ENCODE measurements around the gene ID1. TPM values are rescaled to one million over a fixed set of nuclear protein-coding genes. Genes with fewer than 3 reads are reported as not detected.

ID1 gene
- total and polyA plus RNA-seq, 2 of the 13 experiments (the other 11 are each of a cell fraction or from before 2014, with no cell fraction given): 320 to 419 TPM

GRCh38 chr20:31603822-31604566 lies 1.1 kb upstream of the ID1 start (continued):
- TF ChIP-seq ZNF646 (CRISPR knock-in tag; IDR thresholded peaks at IDR 0.05) (no peak; the same call in 1 of the 2 replicates), MAFG (CRISPR knock-in tag; IDR thresholded peaks at IDR 0.05) (no peak), BCL6 (CRISPR knock-in tag; IDR thresholded peaks at IDR 0.05) (peak; percentile 95), ZSCAN21 (CRISPR knock-in tag; IDR thresholded peaks at IDR 0.05; ENCODE audit: borderline replicate concordance) (peak; percentile 61; the same call in 1 of the 2 replicates), CAMTA2 (CRISPR knock-in tag; IDR thresholded peaks at IDR 0.05; ENCODE audit: borderline replicate concordance) (0 out of 2 replicates have a peak, but pooled peaks have one; percentile 39), ZNF501 (CRISPR knock-in tag; IDR thresholded peaks at IDR 0.05) (peak; percentile 68; the same call in 1 of the 2 replicates), MLLT10 (CRISPR knock-in tag; IDR thresholded peaks at IDR 0.05) (no peak), ZNF280B (CRISPR knock-in tag; IDR thresholded peaks at IDR 0.05; ENCODE audit: borderline replicate concordance) (peak; percentile 83; the same call in 1 of the 2 replicates), ONECUT2 (CRISPR knock-in tag; IDR thresholded peaks at IDR 0.05) (no peak), ZNF496 (CRISPR knock-in tag; IDR thresholded peaks at IDR 0.05; ENCODE audit: insufficient replicate concordance) (no peak), GABPB1 (CRISPR knock-in tag; IDR thresholded peaks at IDR 0.05) (peak; percentile 85), KDM4B (CRISPR knock-in tag; IDR thresholded peaks at IDR 0.05) (peak; percentile 99), ZNF569 (CRISPR knock-in tag; IDR thresholded peaks at IDR 0.05; ENCODE audit: borderline replicate concordance) (no peak), YEATS4 (CRISPR knock-in tag; IDR thresholded peaks at IDR 0.05; ENCODE audit: borderline replicate concordance) (peak; percentile 96), SALL1 (CRISPR knock-in tag; IDR thresholded peaks at IDR 0.05) (peak; percentile 98), CREM (IDR thresholded peaks at IDR 0.05) (peak; percentile 98), CREM (CRISPR knock-in tag; IDR thresholded peaks at IDR 0.05) (peak; percentile 79), MXI1 (IDR thresholded peaks at IDR 0.05; ENCODE audit: borderline replicate concordance, low read depth, low read length) (peak; percentile 98), POGK (CRISPR knock-in tag; conservative IDR thresholded peaks at IDR 0.05) (peak; percentile 84; the same call in 1 of the 2 replicates), ZFP36L2 (CRISPR knock-in tag; IDR thresholded peaks at IDR 0.05) (no peak)

Data from HepG2 (cell line).